ENCODE data around the gene SERPINE1. TPM values are rescaled to one million over a fixed set of nuclear protein-coding genes. Genes with fewer than 3 reads are reported as not detected.

Gene SERPINE1
- total and polyA plus RNA-seq, 2 of the 13 experiments (the other 11 are each of a cell fraction or from before 2014, with no cell fraction given): 21.2 to 1,576 TPM

GRCh38 chr7:101085162-101085964 lies 41.5 kb upstream of the SERPINE1 start, which contains the start of gene TRIM56 (continued):
- TF ChIP-seq, protein P1, sequence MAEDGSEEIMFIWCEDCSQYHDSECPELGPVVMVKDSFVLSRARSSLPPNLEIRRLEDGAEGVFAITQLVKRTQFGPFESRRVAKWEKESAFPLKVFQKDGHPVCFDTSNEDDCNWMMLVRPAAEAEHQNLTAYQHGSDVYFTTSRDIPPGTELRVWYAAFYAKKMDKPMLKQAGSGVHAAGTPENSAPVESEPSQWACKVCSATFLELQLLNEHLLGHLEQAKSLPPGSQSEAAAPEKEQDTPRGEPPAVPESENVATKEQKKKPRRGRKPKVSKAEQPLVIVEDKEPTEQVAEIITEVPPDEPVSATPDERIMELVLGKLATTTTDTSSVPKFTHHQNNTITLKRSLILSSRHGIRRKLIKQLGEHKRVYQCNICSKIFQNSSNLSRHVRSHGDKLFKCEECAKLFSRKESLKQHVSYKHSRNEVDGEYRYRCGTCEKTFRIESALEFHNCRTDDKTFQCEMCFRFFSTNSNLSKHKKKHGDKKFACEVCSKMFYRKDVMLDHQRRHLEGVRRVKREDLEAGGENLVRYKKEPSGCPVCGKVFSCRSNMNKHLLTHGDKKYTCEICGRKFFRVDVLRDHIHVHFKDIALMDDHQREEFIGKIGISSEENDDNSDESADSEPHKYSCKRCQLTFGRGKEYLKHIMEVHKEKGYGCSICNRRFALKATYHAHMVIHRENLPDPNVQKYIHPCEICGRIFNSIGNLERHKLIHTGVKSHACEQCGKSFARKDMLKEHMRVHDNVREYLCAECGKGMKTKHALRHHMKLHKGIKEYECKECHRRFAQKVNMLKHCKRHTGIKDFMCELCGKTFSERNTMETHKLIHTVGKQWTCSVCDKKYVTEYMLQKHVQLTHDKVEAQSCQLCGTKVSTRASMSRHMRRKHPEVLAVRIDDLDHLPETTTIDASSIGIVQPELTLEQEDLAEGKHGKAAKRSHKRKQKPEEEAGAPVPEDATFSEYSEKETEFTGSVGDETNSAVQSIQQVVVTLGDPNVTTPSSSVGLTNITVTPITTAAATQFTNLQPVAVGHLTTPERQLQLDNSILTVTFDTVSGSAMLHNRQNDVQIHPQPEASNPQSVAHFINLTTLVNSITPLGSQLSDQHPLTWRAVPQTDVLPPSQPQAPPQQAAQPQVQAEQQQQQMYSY (CRISPR knock-in tag; IDR thresholded peaks at IDR 0.05): no peak
- TF ChIP-seq ZNF709 (CRISPR knock-in tag; IDR thresholded peaks at IDR 0.05) (no peak), SSRP1 (CRISPR knock-in tag; IDR thresholded peaks at IDR 0.05) (no peak), ZNF180 (CRISPR knock-in tag; IDR thresholded peaks at IDR 0.05; ENCODE audit: borderline replicate concordance, low read depth) (no peak), BHLHE40 (IDR thresholded peaks at IDR 0.05; ENCODE audit: low read length) (no peak), THAP11 (CRISPR knock-in tag; IDR thresholded peaks at IDR 0.05) (peak; percentile 70), CEBPG (CRISPR knock-in tag; IDR thresholded peaks at IDR 0.05) (peak; percentile 79), KDM5B (CRISPR knock-in tag; IDR thresholded peaks at IDR 0.05; ENCODE audit: borderline replicate concordance) (no peak; the same call in 1 of the 2 replicates), ZFP41 (CRISPR knock-in tag; IDR thresholded peaks at IDR 0.05; ENCODE audit: borderline replicate concordance) (no peak), ZNF704 (CRISPR knock-in tag; IDR thresholded peaks at IDR 0.05; ENCODE audit: borderline replicate concordance) (no peak), HHEX (CRISPR knock-in tag; IDR thresholded peaks at IDR 0.05) (no peak), CBX5 (CRISPR knock-in tag; IDR thresholded peaks at IDR 0.05; ENCODE audit: borderline replicate concordance) (no peak), ARID4A (CRISPR knock-in tag; IDR thresholded peaks at IDR 0.05; ENCODE audit: borderline replicate concordance) (peak; percentile 85), YEATS2 (CRISPR knock-in tag; IDR thresholded peaks at IDR 0.05; ENCODE audit: borderline replicate concordance) (no peak), SRY (CRISPR knock-in tag; IDR thresholded peaks at IDR 0.05) (no peak), RBM22 (optimal IDR thresholded peaks at IDR 0.05; ENCODE audit: low read length) (no peak), ZNF780A (CRISPR knock-in tag; IDR thresholded peaks at IDR 0.05) (no peak)
- TF ChIP-seq, protein P2, sequence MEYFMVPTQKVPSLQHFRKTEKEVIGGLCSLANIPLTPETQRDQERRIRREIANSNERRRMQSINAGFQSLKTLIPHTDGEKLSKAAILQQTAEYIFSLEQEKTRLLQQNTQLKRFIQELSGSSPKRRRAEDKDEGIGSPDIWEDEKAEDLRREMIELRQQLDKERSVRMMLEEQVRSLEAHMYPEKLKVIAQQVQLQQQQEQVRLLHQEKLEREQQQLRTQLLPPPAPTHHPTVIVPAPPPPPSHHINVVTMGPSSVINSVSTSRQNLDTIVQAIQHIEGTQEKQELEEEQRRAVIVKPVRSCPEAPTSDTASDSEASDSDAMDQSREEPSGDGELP (IDR thresholded peaks at IDR 0.05; ENCODE audit: borderline replicate concordance, low read depth): peak; percentile 94
- TF ChIP-seq, protein P3, sequence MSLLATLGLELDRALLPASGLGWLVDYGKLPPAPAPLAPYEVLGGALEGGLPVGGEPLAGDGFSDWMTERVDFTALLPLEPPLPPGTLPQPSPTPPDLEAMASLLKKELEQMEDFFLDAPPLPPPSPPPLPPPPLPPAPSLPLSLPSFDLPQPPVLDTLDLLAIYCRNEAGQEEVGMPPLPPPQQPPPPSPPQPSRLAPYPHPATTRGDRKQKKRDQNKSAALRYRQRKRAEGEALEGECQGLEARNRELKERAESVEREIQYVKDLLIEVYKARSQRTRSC (CRISPR knock-in tag; IDR thresholded peaks at IDR 0.05; ENCODE audit: low read depth): no peak

Measured in HepG2 (cell line).